GM12878 (cell line): ENCODE results near the gene MTAP. TPM values are rescaled to one million over a fixed set of nuclear protein-coding genes. Genes with fewer than 3 reads are reported as not detected.
A peak's percentile ranks its signal among the peaks of the same experiment; 100 is the strongest.

Experiments
- ATAC-seq: fragments of 200-7000 bp; cut with Tn5 transposase; 3 replicates; pipeline ENCODE4 v1.9.1; 2020; ENCODE audit warnings: mild to moderate bottlenecking, moderate library complexity
- BruUV-seq: library from RNA; stranded (reverse); fragments of 400-500 nt; replicated peaks from 2 replicates; lab custom pipeline; 2021; lab: Mats Ljungman, UMichigan
- CTCF ChIA-PET: fragments of 300-600 bp; sonication (Branson Sonifier 250); formaldehyde crosslinking; extraction: SDS; loops from one replicate; lab custom pipeline; 2021; ENCODE audit warnings: inconsistent platforms; lab: Yijun Ruan, JAX
- POLR2A ChIA-PET: fragments of 350-600 bp; formaldehyde crosslinking; extraction: SDS; loops from one replicate; lab custom pipeline; 2021; ENCODE audit warnings: inconsistent platforms; lab: Charles Lee
- RAD21 ChIA-PET: fragments of 300-600 bp; sonication (Branson Sonifier 250); formaldehyde crosslinking; loops from one replicate; lab custom pipeline; 2023; ENCODE audit warnings: antibody characterized with exemption; ENCODE audit not compliant: unreplicated experiment; lab: Charles Lee
- SMC1A ChIA-PET: fragments of 300-600 bp; sonication (Branson Sonifier 250); formaldehyde crosslinking; loops from one replicate; lab custom pipeline; 2023; ENCODE audit not compliant: unreplicated experiment, uncharacterized antibody; lab: Charles Lee
- DNase-seq: peaks from one replicate; pipeline ENCODE4 v3.0.0-alpha.2; 2011; ENCODE audit warnings: low read depth, low spot score
- FAIRE-seq: peaks from 3 replicates; lab custom pipeline; 2011; peaks lifted over from hg19 to GRCh38; lab: Jason Lieb, UNC
- H2AFZ ChIP-seq: 2 replicates; pipeline ENCODE4 v1.6.0; 2011; ENCODE audit warnings: low read depth, low read length, control low read depth; ENCODE audit not compliant: control insufficient read depth
- H3K27ac ChIP-seq: 2 replicates; pipeline ENCODE4 v1.5.1; 2011; ENCODE audit warnings: control low read depth; ENCODE audit not compliant: control insufficient read depth, insufficient read depth
- H3K27me3 ChIP-seq, 2 experiments: replicated peaks in 1 of 2; 2 replicates each; pipeline versions ENCODE4 v1.6.0 to v1.6.1; 2011; ENCODE audit warnings: low read length in 1 of 2; ENCODE audit not compliant: control insufficient read depth in 2 of 2, insufficient read depth in 2 of 2
- H3K36me3 ChIP-seq, 2 experiments: 2 replicates each; pipeline ENCODE4 v1.5.1; 2011; ENCODE audit warnings: low read length in 1 of 2; ENCODE audit not compliant: control insufficient read depth in 2 of 2, insufficient read depth in 2 of 2
- H3K4me1 ChIP-seq: 2 replicates; pipeline ENCODE4 v1.6.1; 2011; ENCODE audit warnings: mild to moderate bottlenecking, low read length, moderate library complexity, mixed read lengths; ENCODE audit not compliant: control insufficient read depth, insufficient read depth
- H3K4me2 ChIP-seq: 2 replicates; pipeline ENCODE4 v1.6.0; 2011; ENCODE audit warnings: control low read depth; ENCODE audit not compliant: control insufficient read depth, insufficient read depth
- H3K4me3 ChIP-seq: fragments of 200-600 bp; sonication (generic); 2 replicates; pipeline ENCODE4 v1.5.1; 2016
- H3K79me2 ChIP-seq: 2 replicates; pipeline ENCODE4 v1.6.0; 2011; ENCODE audit warnings: low read length; ENCODE audit not compliant: control insufficient read depth, insufficient read depth
- H3K9ac ChIP-seq: 2 replicates; pipeline ENCODE4 v1.8.0; 2011; ENCODE audit warnings: low read length, control low read depth, mixed read lengths; ENCODE audit not compliant: control insufficient read depth, insufficient read depth
- H3K9me3 ChIP-seq: replicated peaks from 3 replicates; pipeline ENCODE4 v1.5.1; 2011; ENCODE audit warnings: mild to moderate bottlenecking, low read length; ENCODE audit not compliant: control insufficient read depth, insufficient read depth
- H4K20me1 ChIP-seq: 2 replicates; pipeline ENCODE4 v1.6.0; 2011; ENCODE audit not compliant: control insufficient read depth, insufficient read depth
- CHD1 ChIP-seq: IDR thresholded peaks from 2 replicates; pipeline ENCODE4 v1.6.1; 2012; ENCODE audit warnings: low read depth, low read length, improper control_type of control experiment
- EED ChIP-seq: sonication (generic); IDR thresholded peaks from 2 replicates; pipeline ENCODE4 v1.6.1; 2016; ENCODE audit warnings: antibody characterized with exemption, low read depth
- EZH2 ChIP-seq: IDR thresholded peaks from 2 replicates; pipeline ENCODE4 v1.6.1; 2012; ENCODE audit warnings: low read depth, mild to moderate bottlenecking, control low read depth, inconsistent platforms, low read length, borderline replicate concordance; ENCODE audit not compliant: control insufficient read depth
- HDAC6 ChIP-seq: fragments of 200-600 bp; sonication (generic); IDR thresholded peaks from one replicate; pipeline ENCODE4 v1.8.0; 2017; ENCODE audit warnings: antibody characterized with exemption; ENCODE audit not compliant: unreplicated experiment
- HDGF ChIP-seq: fragments of 450-650 bp; IDR thresholded peaks from 2 replicates; pipeline ENCODE4 v1.6.1; 2016; ENCODE audit warnings: antibody characterized with exemption
- IKZF1 ChIP-seq: fragments of 450-650 bp; conservative IDR thresholded peaks from 2 replicates; pipeline ENCODE4 v1.6.1; 2017; ENCODE audit warnings: antibody characterized with exemption, mild to moderate bottlenecking
- IKZF2 ChIP-seq, 2 experiments: fragments of 450-650 bp; IDR thresholded peaks; 2 replicates each; pipeline ENCODE4 v1.6.1; 2017; ENCODE audit warnings: mild to moderate bottlenecking in 2 of 2, moderate library complexity in 2 of 2
- LARP7 ChIP-seq: fragments of 450-650 bp; IDR thresholded peaks from 2 replicates; pipeline ENCODE4 v1.6.1; 2017; ENCODE audit warnings: mild to moderate bottlenecking
- MXI1 ChIP-seq: fragments of 150-350 bp; IDR thresholded peaks from 2 replicates; pipeline ENCODE4 v1.6.1; 2011; ENCODE audit warnings: low read depth, mild to moderate bottlenecking, inconsistent platforms, low read length, improper control_type of control experiment
- NR2F1 ChIP-seq: fragments of 450-650 bp; conservative IDR thresholded peaks from 2 replicates; pipeline ENCODE4 v1.6.1; 2017; ENCODE audit warnings: mild to moderate bottlenecking
- POLR2A ChIP-seq: IDR thresholded peaks from 2 replicates; pipeline ENCODE4 v1.6.1; 2011; ENCODE audit warnings: low read depth, mild to moderate bottlenecking, low read length
- POLR2AphosphoS2 ChIP-seq: IDR thresholded peaks from 2 replicates; pipeline ENCODE4 v1.6.1; 2011; ENCODE audit warnings: low read depth, mild to moderate bottlenecking, low read length, improper control_type of control experiment, moderate library complexity
- RAD21 ChIP-seq: IDR thresholded peaks from 2 replicates; pipeline ENCODE4 v1.6.1; 2011; ENCODE audit warnings: mild to moderate bottlenecking, low read depth, low read length, moderate library complexity; ENCODE audit not compliant: insufficient read depth
- RCOR1 ChIP-seq: conservative IDR thresholded peaks from 2 replicates; pipeline ENCODE4 v1.6.1; 2012; ENCODE audit warnings: low read depth, low read length, improper control_type of control experiment
- RUNX3 ChIP-seq: IDR thresholded peaks from 2 replicates; pipeline ENCODE4 v1.6.1; 2012; ENCODE audit warnings: low read length, inconsistent platforms
- SMC3 ChIP-seq: IDR thresholded peaks from 2 replicates; pipeline ENCODE4 v1.6.1; 2011; ENCODE audit warnings: low read length, improper control_type of control experiment, borderline replicate concordance
- SUPT20H ChIP-seq: IDR thresholded peaks from 2 replicates; pipeline ENCODE4 v1.6.1; 2011; ENCODE audit warnings: low read depth, mild to moderate bottlenecking, low read length, moderate library complexity, borderline replicate concordance; ENCODE audit not compliant: control insufficient read depth
- YY1 ChIP-seq: IDR thresholded peaks from 2 replicates; pipeline ENCODE4 v1.6.1; 2011; ENCODE audit warnings: low read depth, mild to moderate bottlenecking, low read length
- WGBS: methylation state at CpG from one replicate; pipeline ENCODE4 v1.1.6; 2016; ENCODE audit warnings: low lambda C conversion rate; ENCODE audit not compliant: insufficient replicate concordance, insufficient coverage; ENCODE audit errors: missing lambda C conversion rate; 5-methylcytosine and 5-hydroxymethylcytosine counted together
- in situ Hi-C: fragments of 300-500 bp; cut with MboI; formaldehyde crosslinking; loops from 9 replicates; pipeline ENCODE4 v1.14.3; 2018; ENCODE audit warnings: mixed read lengths
- intact Hi-C: fragments of 100-400 bp; cut with micrococcal nuclease; formaldehyde crosslinking; loops from one replicate; pipeline ENCODE4 v1.14.2; 2022; ENCODE audit not compliant: unreplicated experiment
- polyA plus RNA-seq, 11 experiments: library from polyadenylated mRNA; depleted of rRNA in 4 of 11; unstranded in 6 of 11; stranded (reverse) in 5 of 11; fragments of >200 nt; fragmentation: Nextera tagmentation in 4 of 11; fragmentation: Illumina TruSeq in 1 of 11; extraction: Ambion mirVana in 4 of 11; extraction: Trizol in 1 of 11; gene quantifications; 1 replicate in 1 of 11; 2 replicates in 10 of 11; pipeline versions ENCODE4 v1.2.1 to v1.2.3, GENCODE V29; 2011 to 2016; ENCODE audit warnings: inconsistent platforms in 2 of 11, missing spikeins in 2 of 11, low read depth in 1 of 11
- total RNA-seq, 4 experiments: library from RNA; depleted of rRNA in 3 of 4; stranded (reverse); fragments of >200 nt in 3 of 4; fragmentation: Illumina TruSeq in 1 of 4; extraction: Trizol in 1 of 4; gene quantifications; 2 replicates each; pipeline versions ENCODE4 v1.2.1 to v1.2.3, GENCODE V29; 2013 to 2021
- TF ChIP-seq, protein P1 (sequence below): fragments of 450-650 bp; IDR thresholded peaks from 2 replicates; pipeline ENCODE4 v1.6.1; 2017; ENCODE audit warnings: low read depth, mild to moderate bottlenecking, moderate library complexity
- TF ChIP-seq, protein P2 (sequence below): fragments of 450-650 bp; conservative IDR thresholded peaks from 2 replicates; pipeline ENCODE4 v1.6.1; 2017; ENCODE audit warnings: mild to moderate bottlenecking, moderate library complexity
- TF ChIP-seq, protein P3 (sequence below): fragments of 450-650 bp; IDR thresholded peaks from 2 replicates; pipeline ENCODE4 v1.6.1; 2014; ENCODE audit warnings: mild to moderate bottlenecking

MTAP gene
- total and polyA plus RNA-seq, 10 of the 15 experiments (the other 5 are each of a cell fraction or from before 2014, with no cell fraction given) = 16.4 to 29.9 (median 22.6) TPM

DNA sequence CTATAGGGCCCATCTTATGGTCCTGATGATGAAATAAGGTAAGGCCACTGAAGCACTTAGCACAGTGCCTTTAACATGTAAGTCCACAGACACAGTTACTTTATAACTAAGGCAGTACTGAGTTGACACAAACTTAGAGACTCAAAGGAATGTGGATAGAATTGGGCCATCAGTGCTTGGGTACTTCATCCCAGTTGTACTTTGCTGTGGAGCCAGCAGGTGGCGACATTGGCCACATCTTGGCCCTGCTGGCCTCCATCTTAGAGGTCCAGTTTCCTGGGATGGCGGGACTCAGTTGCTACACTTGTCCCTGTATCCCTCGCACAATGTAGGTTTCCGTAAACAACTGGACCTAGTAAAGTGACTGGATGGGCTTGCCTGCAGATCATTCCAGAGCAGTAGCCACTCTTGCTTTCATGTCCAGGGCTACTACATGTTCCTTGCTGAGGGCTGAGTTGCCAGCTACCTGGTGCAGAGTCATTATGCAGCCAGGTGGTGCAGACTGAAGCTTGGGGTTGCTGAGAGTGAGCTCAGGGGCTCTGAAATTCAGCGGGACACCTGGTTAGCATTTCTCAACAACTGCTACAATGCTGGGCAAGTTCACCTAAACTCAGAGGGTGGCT, 10.6 kb downstream of the MTAP start:
- SMC1A ChIA-PET = interaction anchor here (0.5 to 8.3 kb wide), 31 partner anchors 8 to 639 kb away, joined by 3 to 121 read pairs (median 4); partner anchors contain the start of gene CDKN2B
- Histone ChIP-seq H3K9me3 (no peaks in the 10 kb centered on the region; the same call in 2 of the 3 replicates), H3K4me3 (no peak overlapping the region), H2AFZ (peak overlapping the region; percentile 71), H4K20me1 (peaks cover 7% of the 10 kb centered on the region; the same call in 1 of the 2 replicates), H3K79me2 (peaks cover 3% of the 10 kb centered on the region), H3K27ac (no peak overlapping the region), H3K4me2 (no peak overlapping the region), H3K9ac (no peak overlapping the region), H3K4me1 (peaks cover 11% of the 10 kb centered on the region), H3K27me3 (no peaks in the 10 kb centered on the region), H3K36me3 (peaks cover 5 to 20% of the 10 kb centered on the region in 2 experiments)
- 30% methylated on average over 5 of the region's 5 CpGs for WGBS
- BruUV-seq = no TSS peak
- RAD21 ChIA-PET = interaction anchor here (0.6 to 5.6 kb wide), 20 partner anchors 10 to 643 kb away, joined by 3 to 59 read pairs (median 4); partner anchors contain the start of genes CDKN2A, CDKN2B, CDKN2B-AS1 and MTAP
- in situ Hi-C loops = loop anchor here (5.0 to 10.0 kb wide), 3 partner anchors 224 to 639 kb away; no protein-coding TSS in a partner anchor
- intact Hi-C loops = loop anchor here (1.0 kb wide), 5 partner anchors 152 to 639 kb away; no protein-coding TSS in a partner anchor
- ATAC-seq = peak; percentile 91
- FAIRE-seq = peak; percentile 75
- POLR2A ChIA-PET = interaction anchor here (1.1 kb wide), 1 partner anchor 196 kb away, joined by 4 read pairs; the partner anchor contains the start of gene CDKN2B
- CTCF ChIA-PET = interaction anchor here (0.7 to 8.9 kb wide), 48 partner anchors 8 to 639 kb away, joined by 3 to 182 read pairs (median 4); partner anchors contain the start of genes CDKN2B, CDKN2B-AS1 and MTAP
- no peak for DNase-seq
- 0 out of 2 replicates have a peak, but pooled peaks have one; percentile 44 for TF ChIP-seq RCOR1
- TF ChIP-seq, protein P1, sequence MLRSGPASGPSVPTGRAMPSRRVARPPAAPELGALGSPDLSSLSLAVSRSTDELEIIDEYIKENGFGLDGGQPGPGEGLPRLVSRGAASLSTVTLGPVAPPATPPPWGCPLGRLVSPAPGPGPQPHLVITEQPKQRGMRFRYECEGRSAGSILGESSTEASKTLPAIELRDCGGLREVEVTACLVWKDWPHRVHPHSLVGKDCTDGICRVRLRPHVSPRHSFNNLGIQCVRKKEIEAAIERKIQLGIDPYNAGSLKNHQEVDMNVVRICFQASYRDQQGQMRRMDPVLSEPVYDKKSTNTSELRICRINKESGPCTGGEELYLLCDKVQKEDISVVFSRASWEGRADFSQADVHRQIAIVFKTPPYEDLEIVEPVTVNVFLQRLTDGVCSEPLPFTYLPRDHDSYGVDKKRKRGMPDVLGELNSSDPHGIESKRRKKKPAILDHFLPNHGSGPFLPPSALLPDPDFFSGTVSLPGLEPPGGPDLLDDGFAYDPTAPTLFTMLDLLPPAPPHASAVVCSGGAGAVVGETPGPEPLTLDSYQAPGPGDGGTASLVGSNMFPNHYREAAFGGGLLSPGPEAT = peak; percentile 74
- TF ChIP-seq, protein P2, sequence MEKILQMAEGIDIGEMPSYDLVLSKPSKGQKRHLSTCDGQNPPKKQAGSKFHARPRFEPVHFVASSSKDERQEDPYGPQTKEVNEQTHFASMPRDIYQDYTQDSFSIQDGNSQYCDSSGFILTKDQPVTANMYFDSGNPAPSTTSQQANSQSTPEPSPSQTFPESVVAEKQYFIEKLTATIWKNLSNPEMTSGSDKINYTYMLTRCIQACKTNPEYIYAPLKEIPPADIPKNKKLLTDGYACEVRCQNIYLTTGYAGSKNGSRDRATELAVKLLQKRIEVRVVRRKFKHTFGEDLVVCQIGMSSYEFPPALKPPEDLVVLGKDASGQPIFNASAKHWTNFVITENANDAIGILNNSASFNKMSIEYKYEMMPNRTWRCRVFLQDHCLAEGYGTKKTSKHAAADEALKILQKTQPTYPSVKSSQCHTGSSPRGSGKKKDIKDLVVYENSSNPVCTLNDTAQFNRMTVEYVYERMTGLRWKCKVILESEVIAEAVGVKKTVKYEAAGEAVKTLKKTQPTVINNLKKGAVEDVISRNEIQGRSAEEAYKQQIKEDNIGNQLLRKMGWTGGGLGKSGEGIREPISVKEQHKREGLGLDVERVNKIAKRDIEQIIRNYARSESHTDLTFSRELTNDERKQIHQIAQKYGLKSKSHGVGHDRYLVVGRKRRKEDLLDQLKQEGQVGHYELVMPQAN = no peak
- no peak for TF ChIP-seq HDAC6
- TF ChIP-seq HDGF = no peak
- TF ChIP-seq SMC3 = peak; percentile 87
- no peak for TF ChIP-seq NR2F1
- no peak for TF ChIP-seq IKZF2 (IDR thresholded peaks at IDR 0.05)
- no peak for TF ChIP-seq POLR2A
- no peak for TF ChIP-seq CHD1
- TF ChIP-seq, protein P3, sequence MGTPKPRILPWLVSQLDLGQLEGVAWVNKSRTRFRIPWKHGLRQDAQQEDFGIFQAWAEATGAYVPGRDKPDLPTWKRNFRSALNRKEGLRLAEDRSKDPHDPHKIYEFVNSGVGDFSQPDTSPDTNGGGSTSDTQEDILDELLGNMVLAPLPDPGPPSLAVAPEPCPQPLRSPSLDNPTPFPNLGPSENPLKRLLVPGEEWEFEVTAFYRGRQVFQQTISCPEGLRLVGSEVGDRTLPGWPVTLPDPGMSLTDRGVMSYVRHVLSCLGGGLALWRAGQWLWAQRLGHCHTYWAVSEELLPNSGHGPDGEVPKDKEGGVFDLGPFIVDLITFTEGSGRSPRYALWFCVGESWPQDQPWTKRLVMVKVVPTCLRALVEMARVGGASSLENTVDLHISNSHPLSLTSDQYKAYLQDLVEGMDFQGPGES = no peak
- TF ChIP-seq RUNX3 = no peak
- no peak for TF ChIP-seq EZH2
- TF ChIP-seq MXI1 = no peak
- no peak for TF ChIP-seq LARP7
- TF ChIP-seq YY1 = peak; percentile 98
- peak; percentile 91 for TF ChIP-seq RAD21
- TF ChIP-seq SUPT20H = no peak
- TF ChIP-seq IKZF1 = peak; percentile 37; the same call in 1 of the 2 replicates
- no peak for TF ChIP-seq POLR2AphosphoS2
- TF ChIP-seq EED = no peak
